Lung (tissue), 12 donors: ENCODE measurements around the gene TTLL8. TPM values are rescaled to one million over a fixed set of nuclear protein-coding genes. Genes with fewer than 3 reads are reported as not detected.

Experiments used
- ATAC-seq: fragments of 200-7000 bp; cut with Tn5 transposase; one replicate; pipeline ENCODE4 v1.9.1; 2020; ENCODE audit warnings: moderate number of reproducible peaks; ENCODE audit not compliant: insufficient read depth, low FRiP score
- DNase-seq, 3 donors: peaks; one replicate each; pipeline ENCODE4 v3.0.0-alpha.2; 2013 to 2017
- H3K27ac ChIP-seq, 2 donors: one replicate each; pipeline ENCODE4 v1.5.1; 2013; ENCODE audit warnings: mild to moderate bottlenecking in 2 of 2, moderate library complexity in 2 of 2, control low read depth in 1 of 2, inconsistent platforms in 1 of 2, low read depth in 1 of 2, low read length in 1 of 2
- H3K27me3 ChIP-seq, 3 donors: one replicate each; pipeline ENCODE4 v1.5.1; 2013; ENCODE audit warnings: low read length in 2 of 3; ENCODE audit not compliant: control insufficient read depth in 3 of 3, insufficient read depth in 3 of 3
- H3K36me3 ChIP-seq, 4 donors: one replicate each; pipeline ENCODE4 v1.5.1; 2013; ENCODE audit warnings: low read length in 4 of 4, mild to moderate bottlenecking in 1 of 4, moderate library complexity in 1 of 4; ENCODE audit not compliant: control insufficient read depth in 4 of 4, insufficient read depth in 4 of 4
- H3K4me1 ChIP-seq, 5 donors: one replicate each; pipeline ENCODE4 v1.5.1; 2013; ENCODE audit warnings: low read length in 5 of 5, mild to moderate bottlenecking in 2 of 5, moderate library complexity in 1 of 5; ENCODE audit not compliant: control insufficient read depth in 5 of 5, insufficient read depth in 5 of 5
- H3K4me3 ChIP-seq: one replicate; pipeline ENCODE4 v1.5.1; 2013; ENCODE audit warnings: mild to moderate bottlenecking, control low read depth, moderate library complexity
- H3K9ac ChIP-seq, 2 donors: one replicate each; pipeline ENCODE4 v1.5.1; 2013; ENCODE audit warnings: low read length in 2 of 2, control low read depth in 1 of 2; ENCODE audit not compliant: insufficient read depth in 1 of 2
- H3K9me3 ChIP-seq, 4 donors: one replicate each; pipeline ENCODE4 v1.5.1; 2013; ENCODE audit warnings: low read length in 3 of 4, mild to moderate bottlenecking in 1 of 4, moderate library complexity in 1 of 4; ENCODE audit not compliant: control insufficient read depth in 4 of 4, insufficient read depth in 3 of 4
- WGBS, 2 donors: extraction: QIAGEN DNeasy Blood & Tissue Kit; methylation state at CpG; one replicate each; pipeline ENCODE4 v1.1.7; 2013; 5-methylcytosine and 5-hydroxymethylcytosine counted together
- polyA plus RNA-seq, 2 donors: library from polyadenylated mRNA; stranded (reverse); fragments of 200-250 nt; gene quantifications; one replicate each; pipeline ENCODE4 v1.2.1, GENCODE V29; 2013
- total RNA-seq, 2 donors: library from RNA; depleted of rRNA in 1 of 2; stranded (reverse); fragments of >200 nt in 1 of 2; gene quantifications; one replicate each; pipeline ENCODE4 v1.2.1, GENCODE V29; 2014 to 2021
- TF ChIP-seq, protein P1 (sequence below): IDR thresholded peaks from 2 replicates; pipeline ENCODE4 v1.5.1; 2012; ENCODE audit warnings: mild to moderate bottlenecking; ENCODE audit errors: control extremely low read depth, extremely low read depth
- donor health status: control.
- donor health status: control.
- donor health status: Bipolar disorder and iron deficiency.
- donor health status: healthy.
- donor health status: DM: yes; HTN: yes; CAD: no.

TTLL8 gene
- total and polyA plus RNA-seq, 4 donors, result not detected

DNA sequence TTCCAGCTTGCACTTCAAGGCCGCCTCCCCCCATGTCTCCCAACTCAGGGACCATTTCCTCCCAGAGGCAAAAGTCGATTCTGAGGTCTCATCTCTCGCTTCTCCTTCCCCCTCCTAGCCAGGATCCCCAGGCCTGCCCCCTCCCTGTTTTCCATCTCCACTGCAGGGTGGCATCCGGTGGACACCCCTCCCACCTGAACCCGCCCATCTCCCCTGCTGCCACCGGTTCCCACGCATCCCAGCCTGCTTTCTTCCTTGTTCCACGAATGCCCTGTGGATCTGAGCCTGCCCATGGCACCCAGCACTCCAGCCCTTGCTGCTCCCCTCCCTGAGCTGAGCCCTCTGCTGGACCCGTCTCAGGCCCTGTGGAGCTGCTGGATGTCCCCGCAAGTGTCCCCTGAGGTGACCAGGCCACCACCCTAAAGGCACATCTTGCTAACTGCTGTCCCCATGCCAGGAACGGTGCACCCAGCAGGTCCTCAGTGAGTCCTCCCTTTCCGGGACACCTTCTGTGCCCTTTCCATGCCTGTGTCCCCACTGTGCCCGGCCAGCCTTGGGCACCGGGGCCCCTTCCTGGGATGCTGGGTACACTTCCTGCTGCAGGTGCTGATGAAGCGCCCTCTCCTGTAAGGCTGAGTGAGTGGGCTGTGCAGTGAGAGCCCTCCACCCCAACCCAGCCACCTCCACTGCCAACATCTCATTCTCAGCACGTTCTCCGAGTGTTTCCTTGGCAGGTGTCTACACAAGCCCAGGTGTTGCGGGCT lies 46.5 kb downstream of the TTLL8 start:
- DNase-seq (peak in 2 of 3 donors; percentile 21 to 61), ATAC-seq (no peak)
- Histone ChIP-seq H3K9ac (no peak overlapping the region), H3K27me3 (peaks cover 14 to 51% (median 17%) of the 10 kb centered on the region in 3 donors), H3K4me1 (peaks cover 0 to 8% (median 6%) of the 10 kb centered on the region in 5 donors), H3K9me3 (peaks cover 0 to 6% (median 0%) of the 10 kb centered on the region in 4 donors), H3K27ac (no peak overlapping the region), H3K36me3 (no peaks in the 10 kb centered on the region), H3K4me3 (no peak overlapping the region)
- TF ChIP-seq, protein P1, sequence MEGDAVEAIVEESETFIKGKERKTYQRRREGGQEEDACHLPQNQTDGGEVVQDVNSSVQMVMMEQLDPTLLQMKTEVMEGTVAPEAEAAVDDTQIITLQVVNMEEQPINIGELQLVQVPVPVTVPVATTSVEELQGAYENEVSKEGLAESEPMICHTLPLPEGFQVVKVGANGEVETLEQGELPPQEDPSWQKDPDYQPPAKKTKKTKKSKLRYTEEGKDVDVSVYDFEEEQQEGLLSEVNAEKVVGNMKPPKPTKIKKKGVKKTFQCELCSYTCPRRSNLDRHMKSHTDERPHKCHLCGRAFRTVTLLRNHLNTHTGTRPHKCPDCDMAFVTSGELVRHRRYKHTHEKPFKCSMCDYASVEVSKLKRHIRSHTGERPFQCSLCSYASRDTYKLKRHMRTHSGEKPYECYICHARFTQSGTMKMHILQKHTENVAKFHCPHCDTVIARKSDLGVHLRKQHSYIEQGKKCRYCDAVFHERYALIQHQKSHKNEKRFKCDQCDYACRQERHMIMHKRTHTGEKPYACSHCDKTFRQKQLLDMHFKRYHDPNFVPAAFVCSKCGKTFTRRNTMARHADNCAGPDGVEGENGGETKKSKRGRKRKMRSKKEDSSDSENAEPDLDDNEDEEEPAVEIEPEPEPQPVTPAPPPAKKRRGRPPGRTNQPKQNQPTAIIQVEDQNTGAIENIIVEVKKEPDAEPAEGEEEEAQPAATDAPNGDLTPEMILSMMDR, result no peak
- 45 to 62% methylated on average over 18 of the region's 18 CpGs for WGBS, 2 donors

DNA sequence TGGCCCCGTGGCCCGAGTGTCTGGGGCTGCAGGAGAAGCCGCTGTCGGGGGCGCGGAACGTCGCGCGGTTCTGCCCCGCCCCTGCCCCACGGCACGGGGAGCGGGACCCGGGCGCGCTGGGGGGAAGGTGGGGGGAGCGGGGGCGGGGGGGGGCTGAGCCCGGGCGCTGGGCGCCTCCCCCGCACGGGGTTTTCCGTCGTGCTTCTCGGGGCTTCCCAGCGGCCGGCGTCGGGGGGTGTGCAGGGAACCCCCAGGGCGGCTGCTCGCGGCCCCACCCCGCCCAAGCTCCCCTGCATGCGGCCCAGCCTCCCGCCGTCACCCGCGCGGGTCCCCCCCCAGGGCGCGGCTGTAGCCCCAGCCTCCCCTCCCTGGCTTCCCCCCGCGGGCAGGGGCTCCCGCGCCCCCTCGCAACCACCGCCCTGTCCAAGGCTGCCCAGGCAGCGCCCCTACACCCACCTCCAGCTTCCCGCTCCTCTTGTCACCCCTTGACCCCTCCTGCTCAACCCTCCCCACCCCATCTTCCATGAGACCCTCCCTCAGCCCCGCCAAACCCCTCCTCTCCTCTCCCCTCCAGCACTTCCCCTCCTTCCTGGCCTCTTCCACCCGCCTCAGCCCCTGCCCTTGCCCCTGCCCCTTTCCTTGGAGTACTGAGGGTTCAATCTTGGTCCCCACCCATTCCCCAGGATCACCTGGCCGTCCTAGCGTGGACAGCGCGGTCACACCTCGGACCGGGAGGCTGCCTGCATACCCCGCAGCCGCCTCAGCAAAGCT lies 47.2 kb downstream of the TTLL8 start:
- ATAC-seq, result no peak
- Histone ChIP-seq H3K9me3 (peaks cover 0 to 6% (median 0%) of the 10 kb centered on the region in 4 donors), H3K4me3 (no peak overlapping the region), H3K27ac (no peak overlapping the region), H3K4me1 (peaks cover 0 to 8% (median 6%) of the 10 kb centered on the region in 5 donors), H3K36me3 (no peaks in the 10 kb centered on the region), H3K9ac (no peak overlapping the region), H3K27me3 (peaks cover 9 to 48% (median 17%) of the 10 kb centered on the region in 3 donors)
- TF ChIP-seq, protein P1, result no peak
- 5 to 7% methylated on average over 28 to 60 of the region's 61 CpGs for whole genome bisulfite sequencing, 2 donors
- DNase-seq, result no peak

DNA sequence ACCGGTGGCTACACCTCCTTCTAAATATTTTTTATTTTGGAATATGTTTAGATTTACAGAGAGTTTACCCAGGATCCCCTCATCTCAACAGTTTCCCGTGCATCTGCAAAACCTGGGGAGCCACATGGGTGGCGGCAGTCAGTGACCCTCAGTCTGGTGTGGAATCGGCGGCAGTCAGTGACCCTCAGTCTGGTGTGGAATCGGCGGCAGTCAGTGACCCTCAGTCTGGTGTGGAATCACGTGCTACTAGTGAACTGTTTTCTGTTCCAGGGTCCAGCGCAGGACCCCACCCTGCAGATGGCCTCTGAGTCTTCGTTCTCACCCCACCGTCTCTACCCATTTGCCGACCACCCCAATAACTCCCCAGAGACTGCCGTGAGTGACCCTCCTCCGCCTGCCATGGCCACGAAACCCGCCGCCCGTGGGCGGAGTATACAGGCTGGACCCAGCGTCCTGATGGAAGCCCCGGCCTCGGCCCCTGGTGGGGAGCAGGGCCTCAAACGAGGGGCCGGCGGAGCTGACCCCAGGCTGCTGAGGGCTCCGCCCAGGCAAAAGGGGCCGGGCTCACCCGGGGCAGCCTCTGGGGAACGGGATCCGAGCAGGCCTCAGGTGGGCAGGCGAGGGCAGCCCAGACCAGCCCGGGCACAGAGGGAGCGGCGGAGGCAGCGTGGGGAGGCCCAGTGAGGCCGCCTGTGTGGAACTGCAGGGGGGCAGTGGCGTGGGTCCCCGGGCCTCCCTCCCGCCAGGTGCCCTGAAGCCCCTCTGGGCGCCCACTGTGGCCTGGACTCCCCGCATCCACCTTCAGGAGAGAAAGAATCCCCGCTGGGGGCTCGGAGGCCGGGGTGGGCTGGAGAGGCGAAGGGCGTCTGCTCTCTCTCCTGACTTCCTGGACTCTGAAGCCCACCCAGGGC lies 48.1 kb downstream of the TTLL8 start:
- DNase-seq, result no peak

More for the DNA sequence above, 48.1 kb downstream of the TTLL8 start:
- Histone ChIP-seq H3K4me3 (no peak overlapping the region), H3K27me3 (peaks cover 5 to 44% (median 17%) of the 10 kb centered on the region in 3 donors), H3K27ac (no peak overlapping the region), H3K36me3 (no peaks in the 10 kb centered on the region), H3K4me1 (peaks cover 0 to 7% (median 6%) of the 10 kb centered on the region in 5 donors), H3K9me3 (peaks cover 0 to 6% (median 0%) of the 10 kb centered on the region in 4 donors), H3K9ac (no peak overlapping the region)
- TF ChIP-seq, protein P1, result no peak
- WGBS, 2 donors, result 69 to 70% methylated on average over 35 to 46 of the region's 46 CpGs
- no peak for ATAC-seq
